Endothelial cell of umbilical vein (primary cell): ENCODE results near the gene THBD.

Experiments
- EZH2 ChIP-seq: IDR thresholded peaks from 2 replicates; pipeline ENCODE4 v1.6.1; 2012; ENCODE audit warnings: borderline replicate concordance, low read depth, mild to moderate bottlenecking, moderate library complexity, low read length, inconsistent platforms; ENCODE audit not compliant: severe bottlenecking
- FOS ChIP-seq: IDR thresholded peaks from 2 replicates; pipeline ENCODE4 v1.6.1; 2011; ENCODE audit warnings: mild to moderate bottlenecking, low read length, moderate library complexity, borderline replicate concordance; ENCODE audit not compliant: insufficient read depth
- JUN ChIP-seq: IDR thresholded peaks from 2 replicates; pipeline ENCODE4 v1.6.1; 2011; ENCODE audit warnings: borderline replicate concordance, low read depth; ENCODE audit not compliant: insufficient read length, insufficient read depth
- MYC ChIP-seq: IDR thresholded peaks from one replicate; pipeline ENCODE4 v1.6.1; 2011; ENCODE audit warnings: mild to moderate bottlenecking, low read depth, low read length
- POLR2A ChIP-seq: IDR thresholded peaks from 2 replicates; pipeline ENCODE4 v1.6.1; 2012; ENCODE audit warnings: low read depth, mild to moderate bottlenecking, control low read depth, low read length
- POLR2AphosphoS5 ChIP-seq: IDR thresholded peaks from 2 replicates; pipeline ENCODE4 v1.6.1; 2012; ENCODE audit warnings: low read depth, mild to moderate bottlenecking, control low read depth, low read length, moderate library complexity; ENCODE audit not compliant: insufficient read depth
- TF ChIP-seq, protein P1 (sequence below): IDR thresholded peaks from 2 replicates; pipeline ENCODE4 v1.6.1; 2011; ENCODE audit not compliant: insufficient read depth, insufficient read length
- TF ChIP-seq, protein P2 (sequence below), 2 donors: IDR thresholded peaks; 1 replicate in 1 of 2; 2 replicates in 1 of 2; pipeline ENCODE4 v1.5.1; 2011; ENCODE audit warnings: low read length in 2 of 2, mild to moderate bottlenecking in 2 of 2, moderate library complexity in 2 of 2, control low read depth in 1 of 2, inconsistent platforms in 1 of 2, low read depth in 1 of 2; ENCODE audit not compliant: insufficient read depth in 1 of 2; ENCODE audit errors: extremely low read depth in 1 of 2

DNA sequence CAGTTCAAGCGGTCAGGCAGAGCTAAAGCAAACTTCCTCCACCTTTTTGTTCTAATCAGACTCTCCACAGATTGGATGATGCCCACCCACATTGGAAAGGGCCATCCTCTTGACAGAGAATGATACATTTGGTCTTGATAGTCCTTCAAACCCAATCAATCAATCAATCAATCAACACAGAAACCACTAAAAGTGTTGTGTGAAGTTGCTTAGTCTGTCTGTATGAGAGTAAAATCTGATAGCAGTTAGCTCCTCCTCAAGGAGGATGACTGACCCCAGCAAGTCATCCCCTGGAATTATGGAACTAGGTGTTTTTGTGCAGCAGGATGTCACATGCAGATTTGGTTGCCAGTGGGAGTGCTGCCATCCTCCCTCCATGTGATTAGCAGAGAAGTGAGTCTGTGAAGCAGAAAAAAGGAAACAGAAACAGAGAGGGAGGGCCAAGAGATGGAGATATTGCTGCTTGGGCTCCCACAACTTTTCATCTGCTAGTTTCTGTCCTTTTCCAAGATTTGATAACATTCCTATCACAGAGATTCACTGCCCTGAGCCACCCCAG, 46.3 kb downstream of the THBD start:
- TF ChIP-seq, protein P1, sequence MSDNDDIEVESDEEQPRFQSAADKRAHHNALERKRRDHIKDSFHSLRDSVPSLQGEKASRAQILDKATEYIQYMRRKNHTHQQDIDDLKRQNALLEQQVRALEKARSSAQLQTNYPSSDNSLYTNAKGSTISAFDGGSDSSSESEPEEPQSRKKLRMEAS: no peak
- TF ChIP-seq, protein P2, sequence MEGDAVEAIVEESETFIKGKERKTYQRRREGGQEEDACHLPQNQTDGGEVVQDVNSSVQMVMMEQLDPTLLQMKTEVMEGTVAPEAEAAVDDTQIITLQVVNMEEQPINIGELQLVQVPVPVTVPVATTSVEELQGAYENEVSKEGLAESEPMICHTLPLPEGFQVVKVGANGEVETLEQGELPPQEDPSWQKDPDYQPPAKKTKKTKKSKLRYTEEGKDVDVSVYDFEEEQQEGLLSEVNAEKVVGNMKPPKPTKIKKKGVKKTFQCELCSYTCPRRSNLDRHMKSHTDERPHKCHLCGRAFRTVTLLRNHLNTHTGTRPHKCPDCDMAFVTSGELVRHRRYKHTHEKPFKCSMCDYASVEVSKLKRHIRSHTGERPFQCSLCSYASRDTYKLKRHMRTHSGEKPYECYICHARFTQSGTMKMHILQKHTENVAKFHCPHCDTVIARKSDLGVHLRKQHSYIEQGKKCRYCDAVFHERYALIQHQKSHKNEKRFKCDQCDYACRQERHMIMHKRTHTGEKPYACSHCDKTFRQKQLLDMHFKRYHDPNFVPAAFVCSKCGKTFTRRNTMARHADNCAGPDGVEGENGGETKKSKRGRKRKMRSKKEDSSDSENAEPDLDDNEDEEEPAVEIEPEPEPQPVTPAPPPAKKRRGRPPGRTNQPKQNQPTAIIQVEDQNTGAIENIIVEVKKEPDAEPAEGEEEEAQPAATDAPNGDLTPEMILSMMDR (IDR thresholded peaks at IDR 0.05; ENCODE audit: extremely low read depth in 1 of 2, insufficient read depth in 1 of 2, low read depth in 1 of 2, low read length in 2 of 2): no peak
- TF ChIP-seq MYC (no peak), POLR2AphosphoS5 (no peak), JUN (no peak), POLR2A (no peak), FOS (no peak), EZH2 (no peak)
